ENCODE measurements around the gene SH3GL1.
A peak's percentile ranks its signal among the peaks of the same experiment; 100 is the strongest.
"Not testable (repeated sequence)": the region's sequence is repeated elsewhere in the genome, so short reads cannot be mapped to it uniquely, and the experiment has no call there.

SH3GL1 gene

DNA sequence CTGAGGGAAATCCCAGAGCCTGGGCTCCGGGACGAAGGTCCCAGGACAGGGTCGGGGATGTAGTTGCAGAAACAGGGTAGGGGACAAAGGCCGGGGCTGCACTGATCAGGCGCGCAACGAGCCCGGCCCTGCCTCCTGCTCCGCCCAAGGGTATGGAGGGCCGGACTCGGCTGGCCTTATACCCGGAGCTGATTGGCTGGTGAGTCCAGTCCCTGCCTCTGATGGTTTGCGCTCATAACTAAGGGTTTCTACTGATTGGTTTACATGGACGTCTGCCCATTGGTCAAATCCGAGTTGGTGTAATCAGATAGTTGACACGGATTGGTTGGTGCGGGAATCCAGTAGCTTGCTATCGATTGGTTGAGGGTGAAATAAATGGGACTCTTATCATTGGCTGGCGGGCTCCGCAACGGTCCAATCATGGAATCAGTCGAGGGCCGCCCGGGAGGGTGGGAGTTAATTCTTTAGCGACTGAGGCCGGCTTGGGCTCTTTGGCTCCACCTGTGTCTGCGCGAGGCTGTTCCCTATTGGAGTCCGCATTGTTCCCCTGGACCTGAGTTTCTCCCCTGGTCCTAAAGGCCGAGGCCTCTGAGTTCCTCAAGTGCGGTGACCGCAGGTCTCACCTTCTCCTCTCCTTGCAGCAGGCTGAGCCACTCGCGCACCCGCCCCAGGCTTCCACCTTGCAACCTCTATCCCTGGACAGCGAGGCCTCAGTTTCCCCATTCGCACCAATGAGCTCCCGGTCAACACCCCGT lies 57.6 kb downstream of the SH3GL1 start:
- peak overlapping the region; percentile 85 for H3K4me3 ChIP-seq (ENCODE audit: low read length)
- peak; percentile 42 for TF ChIP-seq CTCF (IDR thresholded peaks at IDR 0.05; ENCODE audit: insufficient read depth, low read depth, low read length, missing control alignments)
- peak; percentile 100 for DNase-seq (ENCODE audit: low read depth)

- TF ChIP-seq CTCF (IDR thresholded peaks at IDR 0.05; ENCODE audit: insufficient read depth, low read depth, low read length, missing control alignments): no peak
- peak overlapping the region; percentile 85 for H3K4me3 ChIP-seq (ENCODE audit: low read length)
- DNase-seq (ENCODE audit: low read depth): no peak
These were observed 58.1 kb downstream of the SH3GL1 start for GRCh38 chr19:4342314-4342614.

- peak within 1 kb of the TSS; percentile 75 for H3K4me3 ChIP-seq (ENCODE audit: low read length)
- peak; percentile 92 for DNase-seq (ENCODE audit: low read depth)
- TF ChIP-seq CTCF (IDR thresholded peaks at IDR 0.05; ENCODE audit: insufficient read depth, low read depth, low read length, missing control alignments): no peak
These were observed 61.6 kb downstream of the SH3GL1 start, which contains the start of gene STAP2 for GRCh38 chr19:4338441-4339355. TSS of gene STAP2 (minus strand) at chr19:4338827. CDS start at chr19:4338753, 74 bp downstream.

DNA sequence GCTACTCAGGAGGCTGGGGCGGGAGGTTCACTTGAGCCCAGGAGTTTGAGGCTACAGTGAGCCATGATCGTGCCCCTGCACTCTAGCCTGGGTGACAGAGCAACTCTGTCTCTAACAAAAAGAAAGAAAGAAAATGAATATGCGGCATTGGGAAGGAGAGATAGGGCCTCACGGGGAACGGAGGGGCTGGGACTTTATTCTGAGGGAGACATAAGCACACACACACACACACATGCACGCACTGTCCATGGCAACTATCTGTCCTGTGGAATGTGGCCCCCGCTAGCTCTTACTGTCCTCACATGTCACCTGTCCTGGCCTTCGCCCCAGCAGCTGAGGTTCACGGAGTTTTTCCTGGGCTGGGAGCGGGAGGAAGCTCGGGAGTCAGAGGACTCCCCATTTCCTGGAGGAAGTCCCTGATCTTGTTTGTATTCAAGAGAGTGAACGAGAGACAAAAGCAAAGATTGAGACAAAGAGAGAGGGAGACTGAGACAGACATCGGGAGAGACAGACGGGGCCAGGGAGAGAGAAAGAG lies 62.4 kb downstream of the SH3GL1 start:
- TF ChIP-seq CTCF (IDR thresholded peaks at IDR 0.05; ENCODE audit: insufficient read depth, low read depth, low read length, missing control alignments): no peak
- peak; percentile 21 for DNase-seq (ENCODE audit: low read depth)
- peak overlapping the region; percentile 75 for H3K4me3 ChIP-seq (ENCODE audit: low read length)

- no peak for TF ChIP-seq CTCF (IDR thresholded peaks at IDR 0.05; ENCODE audit: insufficient read depth, low read depth, low read length, missing control alignments)
- no peak for DNase-seq (ENCODE audit: low read depth)
- no peak overlapping the region for H3K4me3 ChIP-seq (ENCODE audit: low read length)
These were observed 65.3 kb downstream of the SH3GL1 start for GRCh38 chr19:4334929-4335570.

DNA sequence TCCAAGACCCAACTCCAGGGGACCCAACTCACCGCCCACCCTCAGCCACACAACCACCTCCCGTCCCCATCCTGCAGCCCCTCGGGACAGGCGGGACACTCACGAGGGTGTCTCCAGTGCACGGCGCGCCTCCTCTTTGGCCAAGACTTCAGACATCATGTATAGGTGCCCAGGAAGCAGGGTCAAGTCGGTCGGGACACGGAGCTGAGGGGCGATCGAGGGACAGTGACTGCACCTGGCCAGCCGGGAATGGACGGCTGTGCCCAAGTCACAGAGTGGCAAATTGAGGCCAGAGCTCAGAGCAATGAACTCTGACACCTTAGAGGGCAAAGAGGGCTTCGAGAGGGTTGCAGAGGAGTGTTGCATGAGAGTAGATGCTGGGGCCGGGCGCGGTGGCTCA lies 70.5 kb downstream of the SH3GL1 start:
- no peak for TF ChIP-seq CTCF (IDR thresholded peaks at IDR 0.05; ENCODE audit: insufficient read depth, low read depth, low read length, missing control alignments)
- no peak for DNase-seq (ENCODE audit: low read depth)
- H3K4me3 ChIP-seq (ENCODE audit: low read length): no peak overlapping the region

DNA sequence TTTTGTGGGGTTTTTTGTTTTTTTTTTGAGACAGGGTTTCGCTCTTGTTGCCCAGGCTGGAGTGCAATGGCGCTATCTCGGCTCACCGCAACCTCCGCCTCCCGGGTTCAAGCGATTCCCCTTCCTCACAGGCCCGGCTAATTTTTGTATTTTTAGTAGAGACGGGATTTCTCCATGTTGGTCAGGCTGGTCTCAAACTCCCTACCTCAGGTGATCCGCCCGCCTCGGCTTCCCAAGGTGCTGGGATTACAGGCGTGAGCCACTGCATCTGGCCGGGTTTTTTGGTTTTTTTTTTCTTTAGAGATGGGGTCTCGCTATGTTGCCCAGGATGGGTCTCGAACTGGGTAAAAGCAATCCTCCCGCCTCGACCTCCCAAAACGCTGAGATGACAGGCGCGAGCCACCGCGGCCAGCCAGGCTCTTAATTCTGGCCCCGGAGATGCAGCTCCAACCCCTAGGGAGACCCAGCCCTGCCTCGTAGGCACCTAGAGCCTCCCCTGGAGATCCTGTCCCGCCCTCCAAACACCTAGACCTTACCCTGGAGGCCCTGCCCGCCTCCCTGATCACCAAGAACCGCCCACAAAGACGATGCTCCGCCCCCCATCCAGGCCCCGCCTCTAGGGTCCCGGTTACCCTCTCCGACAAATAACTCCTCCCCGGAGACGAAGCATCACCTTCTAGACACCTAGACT lies 71.2 kb downstream of the SH3GL1 start:
- DNase-seq (ENCODE audit: low read depth): not testable (repeated sequence)

More for the DNA sequence above, 71.2 kb downstream of the SH3GL1 start:
- peak overlapping the region; percentile 45 for H3K4me3 ChIP-seq (ENCODE audit: low read length)
